ENCODE measurements around the gene SGK2. TPM values are rescaled to one million over a fixed set of nuclear protein-coding genes. Genes with fewer than 3 reads are reported as not detected.

SGK2 gene
- total RNA-seq, 4 donors from 2014 or later: 0.33 to 1.2 (median 0.76) TPM

DNA sequence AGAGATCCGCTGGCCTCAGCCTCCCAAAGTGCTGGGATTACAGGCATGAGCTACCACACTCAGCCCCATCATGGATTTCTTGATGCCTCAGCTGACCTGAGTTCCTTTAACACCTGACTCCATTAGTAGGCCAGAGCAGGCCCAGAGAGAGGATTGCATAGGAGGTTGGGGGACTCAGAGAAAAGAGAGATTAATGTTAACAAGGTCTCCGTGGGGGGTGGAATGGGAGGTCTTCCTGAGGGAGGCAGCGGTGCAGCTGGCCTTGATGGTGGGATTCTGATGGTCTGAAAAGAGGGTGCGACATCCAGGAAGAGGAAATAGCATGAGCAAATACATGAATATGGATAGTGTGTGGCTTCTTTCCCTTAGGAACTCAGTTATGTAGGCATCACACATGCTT, 9.9 kb downstream of the SGK2 start:
- Histone ChIP-seq H3K36me3 (no peaks in the 10 kb centered on the region), H3K27me3 (no peaks in the 10 kb centered on the region), H3K4me1 (no peaks in the 10 kb centered on the region), H3K9me3 (no peaks in the 10 kb centered on the region), H3K4me3 (replicated peaks in 1 of 3) (no peak overlapping the region), H3K27ac (no peak overlapping the region)
- 96 to 97% methylated on average over 4 of the region's 4 CpGs for WGBS, 2 donors
- DNase-seq: no peak
- intact Hi-C loops (cut with DNase I): no loop called here
- TF ChIP-seq POLR2A (IDR thresholded peaks at IDR 0.05): no peak
- TF ChIP-seq, protein P1, sequence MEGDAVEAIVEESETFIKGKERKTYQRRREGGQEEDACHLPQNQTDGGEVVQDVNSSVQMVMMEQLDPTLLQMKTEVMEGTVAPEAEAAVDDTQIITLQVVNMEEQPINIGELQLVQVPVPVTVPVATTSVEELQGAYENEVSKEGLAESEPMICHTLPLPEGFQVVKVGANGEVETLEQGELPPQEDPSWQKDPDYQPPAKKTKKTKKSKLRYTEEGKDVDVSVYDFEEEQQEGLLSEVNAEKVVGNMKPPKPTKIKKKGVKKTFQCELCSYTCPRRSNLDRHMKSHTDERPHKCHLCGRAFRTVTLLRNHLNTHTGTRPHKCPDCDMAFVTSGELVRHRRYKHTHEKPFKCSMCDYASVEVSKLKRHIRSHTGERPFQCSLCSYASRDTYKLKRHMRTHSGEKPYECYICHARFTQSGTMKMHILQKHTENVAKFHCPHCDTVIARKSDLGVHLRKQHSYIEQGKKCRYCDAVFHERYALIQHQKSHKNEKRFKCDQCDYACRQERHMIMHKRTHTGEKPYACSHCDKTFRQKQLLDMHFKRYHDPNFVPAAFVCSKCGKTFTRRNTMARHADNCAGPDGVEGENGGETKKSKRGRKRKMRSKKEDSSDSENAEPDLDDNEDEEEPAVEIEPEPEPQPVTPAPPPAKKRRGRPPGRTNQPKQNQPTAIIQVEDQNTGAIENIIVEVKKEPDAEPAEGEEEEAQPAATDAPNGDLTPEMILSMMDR (IDR thresholded peaks at IDR 0.05): no peak

DNA sequence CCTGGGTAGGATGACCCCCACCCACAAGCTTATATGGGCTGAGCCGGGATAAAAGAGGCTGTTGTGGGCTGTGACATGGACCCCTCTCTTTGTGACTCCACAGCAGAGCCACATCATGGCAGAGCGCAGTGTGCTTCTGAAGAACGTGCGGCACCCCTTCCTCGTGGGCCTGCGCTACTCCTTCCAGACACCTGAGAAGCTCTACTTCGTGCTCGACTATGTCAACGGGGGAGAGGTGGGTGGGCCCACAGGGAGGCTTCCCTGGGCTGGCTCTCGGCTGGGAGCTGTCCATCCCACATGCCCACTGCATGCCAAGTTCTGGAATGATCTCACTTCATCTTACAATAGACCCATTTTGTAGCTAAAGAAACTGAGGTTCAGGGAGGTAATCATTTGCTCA, 10.5 kb downstream of the SGK2 start:
- TF ChIP-seq, protein P1 (IDR thresholded peaks at IDR 0.05): no peak
- TF ChIP-seq POLR2A (IDR thresholded peaks at IDR 0.05): no peak
- intact Hi-C loops (cut with DNase I): no loop called here
- Histone ChIP-seq H3K27ac (no peak overlapping the region), H3K27me3 (no peaks in the 10 kb centered on the region), H3K4me3 (replicated peaks in 1 of 3) (no peak overlapping the region), H3K36me3 (no peaks in the 10 kb centered on the region), H3K9me3 (no peaks in the 10 kb centered on the region), H3K4me1 (no peaks in the 10 kb centered on the region)
- no peak for DNase-seq
- 87 to 88% methylated on average over 1 to 10 of the region's 10 CpGs for WGBS, 2 donors

DNA sequence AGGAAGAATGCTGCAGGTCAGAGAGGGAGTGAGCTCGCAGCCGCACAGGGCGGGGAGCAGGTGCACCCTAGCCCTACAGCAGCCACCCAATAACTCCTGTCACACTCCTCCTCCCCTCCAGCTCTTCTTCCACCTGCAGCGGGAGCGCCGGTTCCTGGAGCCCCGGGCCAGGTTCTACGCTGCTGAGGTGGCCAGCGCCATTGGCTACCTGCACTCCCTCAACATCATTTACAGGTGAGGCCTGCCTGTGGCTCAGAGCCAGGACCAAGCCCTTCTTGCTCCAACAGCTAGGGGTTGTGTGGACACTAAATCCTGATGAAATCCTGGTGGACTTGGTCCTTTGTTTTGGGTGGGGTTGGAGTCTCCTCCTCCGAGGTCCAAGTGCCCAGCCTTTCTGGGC, 11.7 kb downstream of the SGK2 start:
- Histone ChIP-seq H3K4me1 (no peaks in the 10 kb centered on the region), H3K27me3 (no peaks in the 10 kb centered on the region), H3K9me3 (no peaks in the 10 kb centered on the region), H3K36me3 (no peaks in the 10 kb centered on the region), H3K4me3 (replicated peaks in 1 of 3) (no peak overlapping the region), H3K27ac (no peak overlapping the region)
- intact Hi-C loops (cut with DNase I): no loop called here
- DNase-seq: no peak
- WGBS, 2 donors: 78 to 87% methylated on average over 10 of the region's 10 CpGs
- TF ChIP-seq POLR2A (IDR thresholded peaks at IDR 0.05): no peak
- TF ChIP-seq, protein P1 (IDR thresholded peaks at IDR 0.05): no peak

DNA sequence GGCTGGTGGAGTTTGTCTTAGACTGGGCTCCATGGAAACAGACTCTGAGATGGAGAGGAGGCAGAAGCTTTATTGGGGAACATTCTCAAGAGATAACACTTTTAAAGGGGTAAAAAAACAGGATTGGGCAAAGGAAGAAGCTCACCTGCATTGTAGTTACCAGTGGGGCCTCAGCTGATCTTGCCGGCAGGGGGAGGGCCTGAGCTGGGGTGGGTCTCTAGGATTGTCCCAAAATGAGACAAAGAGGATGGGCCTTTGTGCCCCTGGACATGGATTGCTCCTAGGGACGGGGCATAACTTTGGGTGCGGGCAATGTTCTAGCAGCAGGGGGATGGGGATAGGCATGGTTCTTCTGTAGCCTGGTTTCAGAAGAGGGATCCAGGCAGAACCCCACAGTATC, 12.5 kb downstream of the SGK2 start:
- intact Hi-C loops (cut with DNase I): no loop called here
- TF ChIP-seq, protein P1 (IDR thresholded peaks at IDR 0.05): no peak
- no peak for TF ChIP-seq POLR2A (IDR thresholded peaks at IDR 0.05)
- H3K4me3 ChIP-seq (replicated peaks in 1 of 3): no peak overlapping the region

DNA sequence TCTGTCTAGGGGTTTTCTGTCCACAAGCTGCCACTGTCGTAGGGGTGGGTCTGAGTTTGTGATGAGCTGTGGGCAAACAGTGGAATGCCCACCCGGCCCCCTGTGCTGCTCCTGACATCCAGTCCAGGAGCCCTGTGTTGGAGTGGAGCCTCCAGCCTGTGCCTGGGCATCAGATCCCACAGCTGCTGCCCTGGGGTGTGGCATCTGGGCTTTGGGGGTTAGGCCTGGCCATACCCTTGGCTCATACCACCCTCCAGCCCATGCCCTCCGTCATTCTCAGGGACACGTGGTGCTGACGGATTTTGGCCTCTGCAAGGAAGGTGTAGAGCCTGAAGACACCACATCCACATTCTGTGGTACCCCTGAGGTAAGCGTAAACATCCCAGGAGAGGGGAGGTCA, 12.9 kb downstream of the SGK2 start:
- no peak overlapping the region for H3K27ac ChIP-seq
- intact Hi-C loops (cut with DNase I): no loop called here

More for the DNA sequence above, 12.5 kb downstream of the SGK2 start:
- no peak for DNase-seq
- 83 to 90% methylated on average over 3 of the region's 3 CpGs for WGBS, 2 donors
- H3K27ac ChIP-seq: no peak overlapping the region
- H3K27me3 ChIP-seq: no peaks in the 10 kb centered on the region
- H3K9me3 ChIP-seq: no peaks in the 10 kb centered on the region
- no peaks in the 10 kb centered on the region for H3K4me1 ChIP-seq
- no peaks in the 10 kb centered on the region for H3K36me3 ChIP-seq

More for the DNA sequence above, 12.9 kb downstream of the SGK2 start:
- Histone ChIP-seq H3K9me3 (no peaks in the 10 kb centered on the region), H3K4me3 (replicated peaks in 1 of 3) (no peak overlapping the region), H3K36me3 (no peaks in the 10 kb centered on the region), H3K27me3 (no peaks in the 10 kb centered on the region), H3K4me1 (no peaks in the 10 kb centered on the region)
- no peak for DNase-seq
- 86 to 94% methylated on average over 2 to 6 of the region's 6 CpGs for WGBS, 2 donors
- TF ChIP-seq POLR2A (IDR thresholded peaks at IDR 0.05): no peak
- TF ChIP-seq, protein P1 (IDR thresholded peaks at IDR 0.05): no peak
